Activated naive CD4-positive, alpha-beta T cell treated with anti-CD3 and anti-CD28 coated beads, Interleukin-2, amount 50 U/mL, for 72 hours (primary cell): Measurements from ENCODE around the gene GEMIN5. TPM values are rescaled to one million over a fixed set of nuclear protein-coding genes. Genes with fewer than 3 reads are reported as not detected.

ENCODE experiments used
- ATAC-seq, 2 donors: fragments of 150-1000 bp; cut with Tn5 transposase; 2 replicates each; pipeline ENCODE4 v1.10.0; 2021; ENCODE audit warnings: mild to moderate bottlenecking in 2 of 2, moderate library complexity in 2 of 2
- DNase-seq, 2 donors: peaks; one replicate each; pipeline ENCODE4 v3.0.0; 2021 to 2022; ENCODE audit warnings: low spot score in 2 of 2
- H3K27ac Mint-ChIP-seq, 2 donors: one replicate each; pipeline ENCODE4 v1.8.0; 2022; ENCODE audit warnings: mild to moderate bottlenecking in 2 of 2, mixed read lengths in 2 of 2
- H3K36me3 Mint-ChIP-seq, 2 donors: one replicate each; pipeline ENCODE4 v1.8.0; 2022; ENCODE audit warnings: mixed read lengths in 2 of 2
- H3K9me3 Mint-ChIP-seq, 2 donors: one replicate each; pipeline ENCODE4 v1.8.0; 2022; ENCODE audit warnings: mixed read lengths in 2 of 2
- total RNA-seq, 2 donors: library from RNA; stranded (reverse); gene quantifications; one replicate each; pipeline ENCODE4 v1.2.3, GENCODE V29; 2022

GEMIN5 gene
- total RNA-seq, 2 donors from 2014 or later: 28.4 to 30.5 TPM

DNA sequence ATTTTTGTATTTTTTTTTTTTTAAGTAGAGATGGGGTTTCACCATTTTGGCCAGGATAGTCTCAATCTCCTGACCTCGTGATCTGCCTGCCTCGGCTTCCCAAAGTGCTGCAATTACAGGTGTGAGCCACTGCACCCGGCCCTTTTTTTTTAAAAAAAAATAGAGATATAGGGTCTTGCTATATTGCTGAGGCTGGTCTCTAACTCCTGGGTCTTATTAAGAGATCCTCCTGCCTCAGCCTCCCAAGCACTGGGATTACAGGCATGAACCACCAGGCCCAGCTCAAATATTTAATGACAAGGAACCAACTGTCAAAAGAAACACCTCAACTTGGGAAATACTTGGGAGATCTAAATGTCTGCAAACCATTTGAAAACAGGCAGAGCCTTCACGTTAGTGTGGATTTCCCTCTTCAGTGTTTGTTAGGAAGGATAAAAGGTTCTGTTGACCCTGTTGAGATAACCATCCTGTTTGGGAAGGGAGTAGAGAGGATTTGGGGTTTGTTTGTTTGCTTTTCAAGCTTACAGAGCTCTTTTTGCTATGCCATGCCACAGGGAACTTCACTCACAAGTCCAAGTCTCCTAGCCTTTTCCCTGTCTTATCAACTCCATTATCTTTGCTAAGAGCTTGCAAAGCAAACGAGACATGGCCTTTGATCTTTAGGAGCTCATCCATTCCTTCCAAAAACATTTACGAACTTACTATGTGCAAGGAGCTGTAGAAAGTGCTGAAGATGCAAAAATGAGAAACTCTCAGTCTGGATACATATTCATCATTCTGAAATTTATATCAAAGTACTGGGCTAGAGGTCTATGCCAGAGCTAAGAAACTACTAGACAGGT, 95.1 kb downstream of the GEMIN5 start:
- peak overlapping the region in 1 of 2 donors; percentile 53 for H3K27ac Mint-ChIP-seq
- ATAC-seq: no peak
- no peaks in the 10 kb centered on the region for H3K9me3 Mint-ChIP-seq
- no peaks in the 10 kb centered on the region for H3K36me3 Mint-ChIP-seq
- DNase-seq: no peak

DNA sequence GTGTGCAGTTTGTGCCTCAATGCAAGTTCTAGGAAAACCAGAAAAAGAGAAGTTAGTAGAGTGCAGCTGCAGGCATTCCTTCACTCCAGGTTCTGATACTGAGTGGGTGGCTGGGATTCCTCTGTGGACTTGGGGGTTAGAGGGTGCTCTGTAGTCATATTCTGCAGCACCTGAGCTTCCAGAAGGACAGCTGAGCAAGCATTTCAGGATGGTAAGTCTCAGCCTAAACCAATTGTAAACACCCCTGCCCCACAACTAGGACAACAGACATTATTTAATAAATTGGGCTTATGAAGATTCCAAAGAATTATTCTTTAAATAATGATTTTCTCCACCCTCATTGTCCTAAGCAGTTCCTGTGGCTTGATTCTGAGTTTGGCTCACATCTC, 96.7 kb downstream of the GEMIN5 start:
- Mint-ChIP-seq H3K9me3 (no peaks in the 10 kb centered on the region), H3K36me3 (no peaks in the 10 kb centered on the region)

DNA sequence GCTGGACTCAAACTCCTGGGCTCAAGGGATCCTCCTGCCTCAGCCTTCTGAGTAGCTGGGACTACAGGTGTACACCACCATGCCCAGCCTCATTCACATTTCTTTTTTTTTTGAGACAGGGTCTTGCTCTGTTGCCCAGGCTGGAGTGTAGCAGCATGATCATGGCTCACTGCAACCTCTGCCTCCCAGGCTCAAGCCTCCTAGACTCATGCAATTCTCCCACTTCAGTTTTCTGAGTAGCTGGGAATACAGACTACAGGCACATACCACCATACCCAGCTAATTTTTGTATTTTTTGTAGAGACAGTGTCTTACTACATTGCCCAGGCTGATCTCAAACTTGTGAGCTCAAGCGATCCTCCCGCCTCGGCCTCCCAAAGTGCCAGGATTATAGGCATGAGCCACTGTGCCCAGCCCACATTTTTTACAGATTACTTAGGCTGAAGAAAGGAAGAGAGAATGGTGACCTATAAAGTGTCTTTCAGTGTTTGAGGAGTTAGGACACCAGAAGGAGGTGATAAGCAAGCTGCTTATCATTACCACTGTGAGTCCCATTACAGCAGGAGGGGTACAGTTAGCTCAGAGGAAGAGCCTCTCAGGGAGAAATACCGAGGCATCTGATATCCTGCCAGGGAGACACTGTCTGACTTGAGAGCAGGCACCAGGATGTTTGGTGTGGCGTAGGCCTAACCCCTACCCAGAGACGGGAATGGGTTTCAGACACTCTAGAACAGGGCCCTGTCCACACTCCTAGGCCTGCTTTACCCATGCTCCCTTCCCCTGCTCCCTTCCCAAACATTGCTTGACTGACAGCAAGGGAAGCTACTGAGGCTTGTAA, 97.4 kb downstream of the GEMIN5 start:
- ATAC-seq (peak in 1 of 2 donors; percentile 46), DNase-seq (no peak)
- Mint-ChIP-seq H3K9me3 (no peaks in the 10 kb centered on the region), H3K27ac (no peak overlapping the region), H3K36me3 (no peaks in the 10 kb centered on the region)

More for the DNA sequence above, 96.7 kb downstream of the GEMIN5 start:
- peak in 1 of 2 donors; percentile 20 for ATAC-seq
- DNase-seq: no peak
- no peak overlapping the region for H3K27ac Mint-ChIP-seq

Other genes with a start within 250 kb of the GEMIN5 start
- gene LARP1, start 182.8 kb downstream of the GEMIN5 start, total RNA-seq: 100 to 1,000 TPM; 172 to 231 TPM
- gene FAXDC2, start 87.6 kb downstream of the GEMIN5 start, total RNA-seq: under 1 TPM in 1 of 2 donors, not detected in 1; 0.57 TPM
- 10 to 100 TPM; 76.4 to 92.3 TPM for gene CNOT8, start 79.6 kb downstream of the GEMIN5 start, total RNA-seq
- 100 to 1,000 TPM in 1 of 2 donors, 10 to 100 TPM in 1; 80.1 to 120 TPM for gene MRPL22, start 2.9 kb upstream of the GEMIN5 start, total RNA-seq
- gene KIF4B, start 75.5 kb upstream of the GEMIN5 start, total RNA-seq: under 1 TPM; 0.11 to 0.14 TPM